Mesothelial cell of epicardium (in vitro differentiated cells): ENCODE results near the gene NAMPT. TPM values are rescaled to one million over a fixed set of nuclear protein-coding genes. Genes with fewer than 3 reads are reported as not detected.
A peak's percentile ranks its signal among the peaks of the same experiment; 100 is the strongest.
"Not testable (repeated sequence)": the region's sequence is repeated elsewhere in the genome, so short reads cannot be mapped to it uniquely, and the experiment has no call there.

ENCODE experiments used
- DNase-seq, 2 experiments: peaks; one replicate each; pipeline ENCODE4 v3.0.0; 2021; ENCODE audit warnings: low spot score in 2 of 2; ENCODE audit not compliant: unreplicated experiment in 2 of 2
- H3K27ac Mint-ChIP-seq: 2 replicates; pipeline ENCODE4 v1.8.0; 2021; ENCODE audit warnings: mixed read lengths
- H3K27me3 Mint-ChIP-seq: 2 replicates; pipeline ENCODE4 v1.8.0; 2021; ENCODE audit warnings: low read depth, mixed read lengths
- H3K36me3 Mint-ChIP-seq: 2 replicates; pipeline ENCODE4 v1.8.0; 2021; ENCODE audit warnings: mixed read lengths
- H3K4me1 Mint-ChIP-seq: 2 replicates; pipeline ENCODE4 v1.8.0; 2021; ENCODE audit warnings: mixed read lengths
- H3K4me3 Mint-ChIP-seq: 2 replicates; pipeline ENCODE4 v1.8.0; 2021; ENCODE audit warnings: mild to moderate bottlenecking, moderate library complexity, mixed read lengths
- H3K9me3 Mint-ChIP-seq: 2 replicates; pipeline ENCODE4 v1.8.0; 2021; ENCODE audit warnings: mixed read lengths
- CTCF ChIP-seq: fragments of 200-600 bp; sonication (generic); IDR thresholded peaks from one replicate; pipeline ENCODE4 v1.5.0; 2021; ENCODE audit warnings: antibody characterized with exemption; ENCODE audit not compliant: unreplicated experiment
- total RNA-seq: library from RNA; stranded (reverse); gene quantifications from 3 replicates; pipeline ENCODE4 v1.2.1, GENCODE V29; 2021

Gene NAMPT
- total RNA-seq, 1 donor from 2014 or later: 53.9 TPM

- H3K4me1 Mint-ChIP-seq: peaks cover 14% of the 10 kb centered on the region
- no peak for TF ChIP-seq CTCF
- H3K4me3 Mint-ChIP-seq: no peak overlapping the region
- H3K36me3 Mint-ChIP-seq: no peaks in the 10 kb centered on the region
- peak overlapping the region; percentile 65 for H3K27ac Mint-ChIP-seq
- H3K27me3 Mint-ChIP-seq: peaks cover 3% of the 10 kb centered on the region
- H3K9me3 Mint-ChIP-seq: peaks cover 9% of the 10 kb centered on the region
- no peak for DNase-seq
Observed at GRCh38 chr7:106215868-106216516, 68.8 kb downstream of the NAMPT start.

GRCh38 chr7:106208944-106209343 is 75.8 kb downstream of the NAMPT start:
- not testable (repeated sequence) for H3K36me3 Mint-ChIP-seq, H3K4me3 Mint-ChIP-seq, H3K4me1 Mint-ChIP-seq, DNase-seq, H3K27me3 Mint-ChIP-seq, H3K27ac Mint-ChIP-seq
- H3K9me3 Mint-ChIP-seq: peaks cover 22% of the 10 kb centered on the region

GRCh38 chr7:106206826-106207541 is 77.8 kb downstream of the NAMPT start:
- no peak for TF ChIP-seq CTCF
- Mint-ChIP-seq H3K27me3 (peaks cover 1% of the 10 kb centered on the region), H3K27ac (no peak overlapping the region), H3K4me1 (no peaks in the 10 kb centered on the region), H3K9me3 (peaks cover 23% of the 10 kb centered on the region), H3K4me3 (no peak overlapping the region), H3K36me3 (no peaks in the 10 kb centered on the region)
- DNase-seq: no peak

- H3K36me3 Mint-ChIP-seq: no peaks in the 10 kb centered on the region
- peaks cover 19% of the 10 kb centered on the region for H3K9me3 Mint-ChIP-seq
- no peak overlapping the region for H3K27ac Mint-ChIP-seq
- no peak for DNase-seq
- no peaks in the 10 kb centered on the region for H3K4me1 Mint-ChIP-seq
- H3K4me3 Mint-ChIP-seq: no peak overlapping the region
- H3K27me3 Mint-ChIP-seq: no peaks in the 10 kb centered on the region
- TF ChIP-seq CTCF: no peak
Observed at GRCh38 chr7:106205621-106206222, 79.1 kb downstream of the NAMPT start.

GRCh38 chr7:106203473-106203872 is 81.3 kb downstream of the NAMPT start:
- no peak for TF ChIP-seq CTCF
- H3K4me1 Mint-ChIP-seq: no peaks in the 10 kb centered on the region
- no peaks in the 10 kb centered on the region for H3K36me3 Mint-ChIP-seq
- peaks cover 12% of the 10 kb centered on the region for H3K9me3 Mint-ChIP-seq
- H3K27ac Mint-ChIP-seq: no peak overlapping the region
- no peaks in the 10 kb centered on the region for H3K27me3 Mint-ChIP-seq
- H3K4me3 Mint-ChIP-seq: no peak overlapping the region
- DNase-seq: no peak

GRCh38 chr7:106201164-106201563 is 83.6 kb downstream of the NAMPT start:
- no peaks in the 10 kb centered on the region for H3K27me3 Mint-ChIP-seq
- peaks cover 6% of the 10 kb centered on the region for H3K9me3 Mint-ChIP-seq
- no peaks in the 10 kb centered on the region for H3K4me1 Mint-ChIP-seq
- H3K27ac Mint-ChIP-seq: no peak overlapping the region
- no peak overlapping the region for H3K4me3 Mint-ChIP-seq
- no peaks in the 10 kb centered on the region for H3K36me3 Mint-ChIP-seq
- no peak for TF ChIP-seq CTCF
- DNase-seq: no peak
